Right lobe of liver (tissue), 6 donors: ENCODE measurements around the gene ATG2A. TPM values are rescaled to one million over a fixed set of nuclear protein-coding genes. Genes with fewer than 3 reads are reported as not detected.
A peak's percentile ranks its signal among the peaks of the same experiment; 100 is the strongest.

ENCODE experiments used
- ATAC-seq, 4 donors: fragments of 200-7000 bp; cut with Tn5 transposase; one replicate each; pipeline ENCODE4 v1.9.1; 2020; ENCODE audit warnings: mild to moderate bottlenecking in 4 of 4, moderate library complexity in 4 of 4
- DNase-seq, 3 donors: peaks; one replicate each; pipeline ENCODE4 v3.0.0-alpha.2; 2020
- H3K27ac ChIP-seq, 3 donors: fragments of 200-600 bp; one replicate each; pipeline ENCODE4 v1.8.0; 2022
- H3K27me3 ChIP-seq, 2 donors: fragments of 200-600 bp; one replicate each; pipeline ENCODE4 v1.8.0; 2022
- H3K36me3 ChIP-seq, 4 donors: fragments of 200-600 bp; sonication (generic) in 1 of 4; one replicate each; pipeline versions ENCODE4 v1.5.1 to v1.8.0; 2017 to 2022; ENCODE audit warnings: control low read depth in 1 of 4
- H3K4me1 ChIP-seq, 4 donors: fragments of 200-600 bp; sonication (generic) in 1 of 4; one replicate each; pipeline versions ENCODE4 v1.5.1 to v1.8.0; 2017 to 2022; ENCODE audit warnings: control low read depth in 1 of 4
- H3K4me3 ChIP-seq, 3 donors: fragments of 200-600 bp; one replicate each; pipeline ENCODE4 v1.8.0; 2022
- H3K9me3 ChIP-seq, 4 donors: fragments of 200-600 bp; sonication (generic) in 1 of 4; one replicate each; pipeline versions ENCODE4 v1.5.1 to v1.8.0; 2017 to 2022; ENCODE audit warnings: control low read depth in 1 of 4
- POLR2A ChIP-seq: fragments of 450-650 bp; IDR thresholded peaks from one replicate; pipeline ENCODE4 v1.6.1; 2017; ENCODE audit warnings: antibody characterized with exemption, mild to moderate bottlenecking
- WGBS: methylation state at CpG from one replicate; pipeline ENCODE4 v1.1.6; 2018; ENCODE audit warnings: low coverage, low lambda C conversion rate; ENCODE audit not compliant: insufficient coverage; ENCODE audit errors: missing lambda C conversion rate; 5-methylcytosine and 5-hydroxymethylcytosine counted together
- intact Hi-C, 2 donors: fragments of 100-400 bp; cut with DNase I; formaldehyde crosslinking; loops; one replicate each; pipeline versions ENCODE4 v1.11.2 to v1.14.1; 2022
- total RNA-seq, 6 experiments: library from RNA; depleted of rRNA in 2 of 6; stranded (reverse); fragments of >200 nt in 2 of 6; fragmentation: NEBNext Ultra II Directional in 3 of 6; extraction: Animal tissue kit (Norgen Biotek cat#: 25700) in 3 of 6; gene quantifications; one replicate each; pipeline versions ENCODE4 v1.1.0 to v1.2.4, GENCODE V29; 2016 to 2023
- TF ChIP-seq, protein P1 (sequence below), 4 donors: fragments of 200-600 bp in 3 of 4; fragments of 450-650 bp in 1 of 4; IDR thresholded peaks; one replicate each; pipeline versions ENCODE4 v1.5.1 to v1.8.0; 2016 to 2022; ENCODE audit warnings: antibody characterized with exemption in 4 of 4, mild to moderate bottlenecking in 2 of 4
- donor health status: DM: no; HTN: yes; CAD: no.
- donor health status: DM: no; HTN: no; CAD: no.
- donor health status: DM: no; HTN: no; CAD: no.
- donor health status: DM: no; HTN: yes; CAD: no.
- donor health status: DM: no; HTN: yes; CAD: no.

Gene ATG2A
- total RNA-seq, 6 experiments from 2014 or later, result 26.4 to 42.9 (median 32.2) TPM

DNA sequence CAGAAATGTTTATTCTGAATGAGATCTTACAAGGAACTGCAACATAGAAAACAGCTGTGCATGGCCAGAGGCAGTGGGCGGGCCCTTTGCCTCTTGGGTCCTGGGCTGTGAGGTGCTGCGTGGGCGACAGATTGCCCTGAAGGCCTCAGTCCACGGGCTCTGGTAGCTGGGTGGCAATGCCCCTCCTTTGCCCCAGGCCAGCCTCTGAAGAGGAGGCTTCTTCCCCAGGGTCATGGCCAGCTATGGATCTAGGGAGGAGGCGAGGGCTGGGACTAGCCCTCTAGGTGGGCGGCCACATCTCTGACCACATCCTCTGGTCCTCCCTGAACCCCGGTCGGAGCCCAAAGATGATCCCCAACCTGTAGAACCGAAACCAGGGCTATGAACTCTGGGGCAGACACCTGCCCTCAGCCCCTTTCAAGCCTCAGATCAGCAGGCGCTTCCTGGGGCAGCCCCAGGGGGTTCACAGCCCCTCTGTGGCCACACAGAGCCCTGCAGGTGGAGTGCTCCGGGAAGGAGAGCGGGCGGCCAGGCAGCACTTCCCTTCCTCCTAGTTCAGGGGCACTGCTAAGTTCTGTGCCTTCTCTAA is 65.9 kb downstream of the ATG2A start:
- Histone ChIP-seq H3K4me3 (no peak overlapping the region), H3K9me3 (no peaks in the 10 kb centered on the region), H3K27me3 (no peaks in the 10 kb centered on the region), H3K27ac (no peak overlapping the region), H3K36me3 (peaks cover 0 to 10% (median 0%) of the 10 kb centered on the region in 4 donors), H3K4me1 (peaks cover 2 to 20% (median 11%) of the 10 kb centered on the region in 4 donors)
- 13% methylated on average over 1 of the region's 13 CpGs for WGBS
- DNase-seq, result no peak
- no peak for TF ChIP-seq POLR2A
- TF ChIP-seq, protein P1, sequence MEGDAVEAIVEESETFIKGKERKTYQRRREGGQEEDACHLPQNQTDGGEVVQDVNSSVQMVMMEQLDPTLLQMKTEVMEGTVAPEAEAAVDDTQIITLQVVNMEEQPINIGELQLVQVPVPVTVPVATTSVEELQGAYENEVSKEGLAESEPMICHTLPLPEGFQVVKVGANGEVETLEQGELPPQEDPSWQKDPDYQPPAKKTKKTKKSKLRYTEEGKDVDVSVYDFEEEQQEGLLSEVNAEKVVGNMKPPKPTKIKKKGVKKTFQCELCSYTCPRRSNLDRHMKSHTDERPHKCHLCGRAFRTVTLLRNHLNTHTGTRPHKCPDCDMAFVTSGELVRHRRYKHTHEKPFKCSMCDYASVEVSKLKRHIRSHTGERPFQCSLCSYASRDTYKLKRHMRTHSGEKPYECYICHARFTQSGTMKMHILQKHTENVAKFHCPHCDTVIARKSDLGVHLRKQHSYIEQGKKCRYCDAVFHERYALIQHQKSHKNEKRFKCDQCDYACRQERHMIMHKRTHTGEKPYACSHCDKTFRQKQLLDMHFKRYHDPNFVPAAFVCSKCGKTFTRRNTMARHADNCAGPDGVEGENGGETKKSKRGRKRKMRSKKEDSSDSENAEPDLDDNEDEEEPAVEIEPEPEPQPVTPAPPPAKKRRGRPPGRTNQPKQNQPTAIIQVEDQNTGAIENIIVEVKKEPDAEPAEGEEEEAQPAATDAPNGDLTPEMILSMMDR (IDR thresholded peaks at IDR 0.05), result no peak
- ATAC-seq, result no peak
- intact Hi-C loops, result loop anchor here in 1 of 2 donors (5.0 kb wide), 1 partner anchor 46 kb away; no protein-coding TSS in a partner anchor

DNA sequence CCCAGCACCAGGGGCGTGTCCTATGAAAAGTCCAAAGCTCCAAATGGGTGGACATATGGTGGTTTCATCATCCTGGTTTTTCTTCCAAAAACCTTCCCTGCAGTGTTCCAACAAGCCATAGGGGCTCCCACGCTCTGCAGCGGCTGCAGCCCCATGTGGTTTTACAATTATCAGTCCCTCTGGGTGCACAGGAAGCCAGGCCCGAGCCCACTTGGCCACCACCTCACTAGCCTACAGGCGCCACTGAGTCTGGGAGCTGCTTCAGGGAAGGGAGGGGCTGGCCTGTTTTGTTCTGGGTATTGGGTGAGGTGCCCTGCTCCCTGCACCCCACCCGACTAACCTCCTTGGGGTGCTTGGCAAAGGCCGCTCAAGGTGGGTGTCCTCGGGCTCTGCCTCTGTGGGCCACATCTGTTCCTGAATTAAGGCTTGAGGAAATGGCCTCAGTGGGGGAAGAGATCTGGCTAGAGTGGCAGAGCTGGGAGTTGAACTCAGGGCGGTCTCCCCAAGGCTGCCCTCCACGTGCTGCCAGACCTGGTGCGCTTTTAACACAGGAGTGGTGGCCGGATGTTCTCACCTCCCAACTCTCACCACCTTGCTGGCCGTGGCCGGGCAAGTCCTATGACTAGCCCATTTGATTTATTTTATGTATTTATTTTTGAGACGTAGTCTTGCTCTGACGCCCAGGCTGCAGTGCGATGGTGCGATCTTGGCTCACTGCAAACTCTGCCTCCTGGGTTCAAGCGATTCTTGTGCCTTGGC is 67.2 kb downstream of the ATG2A start:
- peaks cover 0 to 20% (median 10%) of the 10 kb centered on the region in 4 donors for H3K4me1 ChIP-seq
- intact Hi-C loops, result loop anchor here (5.0 to 10.0 kb wide), 2 partner anchors 48 to 65 kb away; no protein-coding TSS in a partner anchor

DNA sequence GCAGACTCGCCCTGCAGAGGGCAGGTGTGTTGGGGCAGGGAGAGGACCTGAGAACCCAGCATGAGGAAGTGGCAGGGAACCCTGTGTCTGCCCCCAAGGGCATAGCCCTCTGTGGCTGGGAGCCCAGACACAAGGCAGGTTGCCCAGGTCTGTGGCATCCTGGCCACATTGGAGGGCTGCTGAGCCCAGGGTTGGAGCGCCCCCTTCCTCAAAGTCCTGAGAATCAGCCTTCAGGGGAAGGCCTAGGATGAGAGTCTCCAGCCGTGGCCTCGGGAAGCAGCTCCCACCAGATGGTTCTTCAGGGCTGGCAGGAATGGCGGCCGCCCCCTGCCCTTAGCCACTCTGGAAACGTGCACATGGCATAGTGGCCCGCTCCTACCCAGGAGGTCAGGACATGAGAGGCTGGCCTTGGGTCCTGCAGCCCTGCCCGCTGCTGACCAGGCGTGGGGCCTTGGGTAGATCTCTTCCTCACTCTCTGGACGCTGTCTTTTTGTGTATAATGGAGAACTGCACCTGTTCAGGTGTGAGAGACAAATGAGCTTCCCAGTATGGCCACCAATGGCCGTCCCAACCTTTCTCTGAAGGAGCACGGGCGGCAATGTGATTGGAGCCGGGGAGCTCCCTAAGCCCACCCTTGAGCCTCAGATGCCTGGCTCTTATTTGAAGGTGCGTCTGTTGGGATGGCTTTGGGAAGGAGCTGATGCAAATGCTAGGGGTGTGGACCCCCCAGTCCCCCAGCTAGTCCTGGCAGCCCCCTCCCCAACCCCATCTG is 68.0 kb downstream of the ATG2A start:
- 64% methylated on average over 5 of the region's 16 CpGs for WGBS
- ATAC-seq, result peak; percentile 74 to 80 (median 75)
- TF ChIP-seq, protein P1 (IDR thresholded peaks at IDR 0.05), result peak; percentile 14 to 61 (median 34)
- TF ChIP-seq POLR2A, result no peak
- peaks cover 0 to under 1% (median 0%) of the 10 kb centered on the region in 4 donors for H3K36me3 ChIP-seq
- no peaks in the 10 kb centered on the region for H3K27me3 ChIP-seq
- H3K27ac ChIP-seq, result peak overlapping the region in 1 of 3 donors; percentile 35
- peak; percentile 84 to 92 (median 90) for DNase-seq
- intact Hi-C loops, result loop anchor here in 1 of 2 donors (10.0 kb wide), 1 partner anchor 64 kb away; no protein-coding TSS in a partner anchor
- peaks cover 0 to 22% (median 10%) of the 10 kb centered on the region in 4 donors for H3K4me1 ChIP-seq
- no peaks in the 10 kb centered on the region for H3K9me3 ChIP-seq
- H3K4me3 ChIP-seq, result no peak overlapping the region

More for the DNA sequence above, 67.2 kb downstream of the ATG2A start:
- H3K4me3 ChIP-seq, result no peak overlapping the region
- peaks cover 0 to 8% (median 0%) of the 10 kb centered on the region in 4 donors for H3K36me3 ChIP-seq
- WGBS, result 63% methylated on average over 6 of the region's 19 CpGs
- TF ChIP-seq, protein P1 (IDR thresholded peaks at IDR 0.05), result peak in 1 of 4 donors; percentile 11
- no peak for TF ChIP-seq POLR2A
- no peaks in the 10 kb centered on the region for H3K9me3 ChIP-seq
- no peak overlapping the region for H3K27ac ChIP-seq
- H3K27me3 ChIP-seq, result no peaks in the 10 kb centered on the region
- DNase-seq (no peak), ATAC-seq (peak; percentile 2 to 28 (median 18))

GRCh38 chr11:64848214-64848825 is 68.7 kb downstream of the ATG2A start:
- TF ChIP-seq, protein P1 (IDR thresholded peaks at IDR 0.05), result no peak
- no peak for TF ChIP-seq POLR2A
- WGBS, result 71% methylated on average over 4 of the region's 6 CpGs
- peaks cover 0 to 24% (median 10%) of the 10 kb centered on the region in 4 donors for H3K4me1 ChIP-seq
- H3K27me3 ChIP-seq, result no peaks in the 10 kb centered on the region
- H3K36me3 ChIP-seq, result no peaks in the 10 kb centered on the region
- H3K4me3 ChIP-seq, result no peak overlapping the region
- intact Hi-C loops, result loop anchor here in 1 of 2 donors (10.0 kb wide), 1 partner anchor 64 kb away; no protein-coding TSS in a partner anchor
- DNase-seq (no peak), ATAC-seq (no peak)
- H3K27ac ChIP-seq, result peak overlapping the region in 1 of 3 donors; percentile 30
- no peaks in the 10 kb centered on the region for H3K9me3 ChIP-seq
